HEK293 (cell line): Measurements from ENCODE around the gene PERM1.

Experiments used
- INSM2 ChIP-seq: fragments of 450-650 bp; formaldehyde crosslinking; IDR thresholded peaks from 2 replicates; pipeline ENCODE4 v1.5.1; 2016; ENCODE audit warnings: missing biosample characterization, missing genetic modification characterization
- KLF8 ChIP-seq: fragments of 450-650 bp; formaldehyde crosslinking; IDR thresholded peaks from 2 replicates; pipeline ENCODE4 v1.5.1; 2016; ENCODE audit warnings: missing biosample characterization, missing genetic modification characterization
- REPIN1 ChIP-seq: fragments of 450-650 bp; formaldehyde crosslinking; IDR thresholded peaks from 2 replicates; pipeline ENCODE4 v1.5.1; 2017; ENCODE audit warnings: missing biosample characterization, missing genetic modification characterization, low read depth
- SP3 ChIP-seq: fragments of 450-650 bp; formaldehyde crosslinking; IDR thresholded peaks from 2 replicates; pipeline ENCODE4 v1.5.1; 2016; ENCODE audit warnings: missing biosample characterization, missing genetic modification characterization
- SP7 ChIP-seq: fragments of 450-650 bp; formaldehyde crosslinking; IDR thresholded peaks from 2 replicates; pipeline ENCODE4 v1.5.1; 2016; ENCODE audit warnings: missing biosample characterization, missing genetic modification characterization
- YY2 ChIP-seq: fragments of 450-650 bp; formaldehyde crosslinking; IDR thresholded peaks from 2 replicates; pipeline ENCODE4 v1.5.1; 2016; ENCODE audit warnings: missing biosample characterization, missing genetic modification characterization
- ZBTB48 ChIP-seq: fragments of 450-650 bp; formaldehyde crosslinking; IDR thresholded peaks from 2 replicates; pipeline ENCODE4 v1.5.1; 2016; ENCODE audit warnings: missing biosample characterization, missing genetic modification characterization
- ZEB2 ChIP-seq: fragments of 450-650 bp; formaldehyde crosslinking; IDR thresholded peaks from 2 replicates; pipeline ENCODE4 v1.5.1; 2016; ENCODE audit warnings: missing biosample characterization, missing genetic modification characterization
- ZIC2 ChIP-seq: fragments of 450-650 bp; formaldehyde crosslinking; IDR thresholded peaks from 2 replicates; pipeline ENCODE4 v1.5.1; 2016; ENCODE audit warnings: missing biosample characterization, missing genetic modification characterization
- ZNF155 ChIP-seq: fragments of 450-650 bp; formaldehyde crosslinking; IDR thresholded peaks from 2 replicates; pipeline ENCODE4 v1.5.1; 2016; ENCODE audit warnings: missing biosample characterization, missing genetic modification characterization
- ZNF211 ChIP-seq: fragments of 450-650 bp; formaldehyde crosslinking; IDR thresholded peaks from 2 replicates; pipeline ENCODE4 v1.5.1; 2016; ENCODE audit warnings: low read depth, missing biosample characterization, missing genetic modification characterization
- ZNF26 ChIP-seq: fragments of 450-650 bp; formaldehyde crosslinking; IDR thresholded peaks from 2 replicates; pipeline ENCODE4 v1.5.1; 2016; ENCODE audit warnings: missing biosample characterization, missing genetic modification characterization
- ZNF335 ChIP-seq: fragments of 450-650 bp; formaldehyde crosslinking; conservative IDR thresholded peaks from 2 replicates; pipeline ENCODE4 v1.5.1; 2016; ENCODE audit warnings: missing biosample characterization, missing genetic modification characterization
- ZNF350 ChIP-seq: fragments of 450-650 bp; formaldehyde crosslinking; IDR thresholded peaks from 2 replicates; pipeline ENCODE4 v1.5.0; 2017; ENCODE audit warnings: missing biosample characterization, mild to moderate bottlenecking, missing genetic modification characterization
- ZNF366 ChIP-seq: fragments of 450-650 bp; formaldehyde crosslinking; conservative IDR thresholded peaks from 2 replicates; pipeline ENCODE4 v1.5.1; 2016; ENCODE audit warnings: missing biosample characterization, missing genetic modification characterization
- ZNF416 ChIP-seq: fragments of 450-650 bp; formaldehyde crosslinking; IDR thresholded peaks from 2 replicates; pipeline ENCODE4 v1.5.1; 2016; ENCODE audit warnings: missing biosample characterization, missing genetic modification characterization
- ZNF501 ChIP-seq: fragments of 450-650 bp; formaldehyde crosslinking; IDR thresholded peaks from 2 replicates; pipeline ENCODE4 v1.5.1; 2016; ENCODE audit warnings: missing biosample characterization, missing genetic modification characterization
- ZNF530 ChIP-seq: fragments of 450-650 bp; formaldehyde crosslinking; IDR thresholded peaks from 2 replicates; pipeline ENCODE4 v1.5.1; 2016; ENCODE audit warnings: low read depth, missing biosample characterization, missing genetic modification characterization
- ZNF561 ChIP-seq: fragments of 450-650 bp; IDR thresholded peaks from 2 replicates; pipeline ENCODE4 v1.5.1; 2018; ENCODE audit warnings: missing biosample characterization, missing genetic modification characterization, borderline replicate concordance
- ZNF585B ChIP-seq: fragments of 450-650 bp; formaldehyde crosslinking; IDR thresholded peaks from 2 replicates; pipeline ENCODE4 v1.5.1; 2016; ENCODE audit warnings: missing biosample characterization, missing genetic modification characterization
- ZNF621 ChIP-seq: fragments of 450-650 bp; formaldehyde crosslinking; IDR thresholded peaks from 2 replicates; pipeline ENCODE4 v1.5.1; 2017; ENCODE audit warnings: missing biosample characterization, missing genetic modification characterization
- ZNF654 ChIP-seq: fragments of 450-650 bp; formaldehyde crosslinking; IDR thresholded peaks from 2 replicates; pipeline ENCODE4 v1.5.1; 2016; ENCODE audit warnings: low read depth, missing biosample characterization, missing genetic modification characterization
- TF ChIP-seq, protein P1 (sequence below): fragments of 450-650 bp; formaldehyde crosslinking; IDR thresholded peaks from 2 replicates; pipeline ENCODE4 v1.5.1; 2016; ENCODE audit warnings: missing biosample characterization, missing genetic modification characterization
- TF ChIP-seq, protein P2 (sequence below): fragments of 450-650 bp; formaldehyde crosslinking; IDR thresholded peaks from 2 replicates; pipeline ENCODE4 v1.5.1; 2016; ENCODE audit warnings: missing biosample characterization, missing genetic modification characterization
- TF ChIP-seq, protein P3 (sequence below): fragments of 450-650 bp; formaldehyde crosslinking; IDR thresholded peaks from 2 replicates; pipeline ENCODE4 v1.5.1; 2016; ENCODE audit warnings: missing biosample characterization, missing genetic modification characterization, low read depth
- TF ChIP-seq, protein P4 (sequence below): fragments of 450-650 bp; formaldehyde crosslinking; conservative IDR thresholded peaks from 2 replicates; pipeline ENCODE4 v1.5.1; 2016; ENCODE audit warnings: low read depth, missing biosample characterization, missing genetic modification characterization
- TF ChIP-seq, protein P5 (sequence below): fragments of 450-650 bp; formaldehyde crosslinking; IDR thresholded peaks from 2 replicates; pipeline ENCODE4 v1.5.1; 2016; ENCODE audit warnings: missing biosample characterization, missing genetic modification characterization

PERM1 gene

DNA sequence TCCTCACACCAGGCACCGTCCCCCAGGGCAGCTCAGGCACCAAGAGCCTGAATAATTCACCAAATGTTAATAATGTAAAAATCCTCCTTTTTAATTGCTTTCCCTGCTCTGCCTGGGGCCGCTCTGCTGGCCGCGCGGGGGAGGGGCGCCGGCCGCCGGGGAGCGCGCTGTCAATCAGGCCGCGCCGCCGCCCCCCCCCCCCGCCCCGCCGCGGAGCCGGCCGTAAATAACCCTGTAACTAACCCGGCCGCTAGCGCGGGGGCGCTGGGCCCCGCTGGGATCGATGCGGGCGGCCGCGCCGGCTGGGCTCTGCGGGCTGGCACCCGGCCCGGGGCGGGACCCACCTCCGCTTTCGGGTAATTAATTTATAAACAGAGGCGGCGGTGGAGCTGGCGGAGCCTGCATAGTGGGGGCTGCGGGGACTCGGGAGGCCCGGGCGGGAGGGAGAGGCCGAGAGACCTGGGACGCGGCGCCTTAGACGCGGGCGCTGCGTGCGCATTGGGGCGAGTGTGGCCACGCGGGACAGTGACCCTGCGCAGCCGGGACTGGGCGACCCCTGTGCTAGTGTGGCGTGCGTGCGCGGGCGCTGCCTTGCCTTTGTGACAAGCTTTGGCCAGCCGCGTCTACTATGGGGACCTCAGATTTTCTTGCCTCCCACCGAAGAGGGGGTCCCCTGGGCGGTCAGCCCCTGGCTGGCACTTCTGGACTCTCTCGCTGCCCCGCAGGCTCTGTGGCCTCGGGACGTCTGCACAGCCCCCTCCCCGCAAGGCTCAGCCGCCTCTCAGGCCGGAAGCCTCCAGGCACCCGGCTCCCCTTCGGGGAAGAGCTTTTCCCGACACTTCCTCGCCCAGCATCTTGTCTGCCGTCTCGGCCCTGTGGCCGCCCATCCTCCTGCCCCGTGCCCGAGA lies 41.5 kb downstream of the PERM1 start (continued):
- TF ChIP-seq KLF8 (tag by site-specific recombination) (no peak; the same call in 1 of the 2 replicates), ZNF585B (tag by site-specific recombination) (no peak), SP3 (tag by site-specific recombination) (no peak), ZBTB48 (tag by site-specific recombination) (peak; percentile 38), ZNF501 (tag by site-specific recombination) (no peak), ZIC2 (peak; percentile 37), ZNF366 (tag by site-specific recombination) (no peak), ZNF335 (tag by site-specific recombination) (no peak), ZNF211 (tag by site-specific recombination) (no peak), YY2 (tag by site-specific recombination) (no peak), ZNF350 (tag by site-specific recombination) (no peak), ZNF561 (tag by site-specific recombination) (peak; percentile 96), ZNF621 (tag by site-specific recombination) (no peak), ZNF26 (tag by site-specific recombination) (no peak), INSM2 (tag by site-specific recombination) (no peak), ZNF530 (no peak), ZNF654 (no peak), ZNF155 (tag by site-specific recombination) (no peak), REPIN1 (no peak), ZNF416 (no peak), ZEB2 (peak; percentile 88), SP7 (tag by site-specific recombination) (peak; percentile 51)
- TF ChIP-seq, protein P1, sequence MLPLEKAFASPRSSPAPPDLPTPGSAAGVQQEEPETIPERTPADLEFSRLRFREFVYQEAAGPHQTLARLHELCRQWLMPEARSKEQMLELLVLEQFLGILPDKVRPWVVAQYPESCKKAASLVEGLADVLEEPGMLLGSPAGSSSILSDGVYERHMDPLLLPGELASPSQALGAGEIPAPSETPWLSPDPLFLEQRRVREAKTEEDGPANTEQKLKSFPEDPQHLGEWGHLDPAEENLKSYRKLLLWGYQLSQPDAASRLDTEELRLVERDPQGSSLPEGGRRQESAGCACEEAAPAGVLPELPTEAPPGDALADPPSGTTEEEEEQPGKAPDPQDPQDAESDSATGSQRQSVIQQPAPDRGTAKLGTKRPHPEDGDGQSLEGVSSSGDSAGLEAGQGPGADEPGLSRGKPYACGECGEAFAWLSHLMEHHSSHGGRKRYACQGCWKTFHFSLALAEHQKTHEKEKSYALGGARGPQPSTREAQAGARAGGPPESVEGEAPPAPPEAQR (tag by site-specific recombination): no peak
- TF ChIP-seq, protein P2, sequence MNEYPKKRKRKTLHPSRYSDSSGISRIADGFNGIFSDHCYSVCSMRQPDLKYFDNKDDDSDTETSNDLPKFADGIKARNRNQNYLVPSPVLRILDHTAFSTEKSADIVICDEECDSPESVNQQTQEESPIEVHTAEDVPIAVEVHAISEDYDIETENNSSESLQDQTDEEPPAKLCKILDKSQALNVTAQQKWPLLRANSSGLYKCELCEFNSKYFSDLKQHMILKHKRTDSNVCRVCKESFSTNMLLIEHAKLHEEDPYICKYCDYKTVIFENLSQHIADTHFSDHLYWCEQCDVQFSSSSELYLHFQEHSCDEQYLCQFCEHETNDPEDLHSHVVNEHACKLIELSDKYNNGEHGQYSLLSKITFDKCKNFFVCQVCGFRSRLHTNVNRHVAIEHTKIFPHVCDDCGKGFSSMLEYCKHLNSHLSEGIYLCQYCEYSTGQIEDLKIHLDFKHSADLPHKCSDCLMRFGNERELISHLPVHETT (tag by site-specific recombination): no peak
- TF ChIP-seq, protein P3, sequence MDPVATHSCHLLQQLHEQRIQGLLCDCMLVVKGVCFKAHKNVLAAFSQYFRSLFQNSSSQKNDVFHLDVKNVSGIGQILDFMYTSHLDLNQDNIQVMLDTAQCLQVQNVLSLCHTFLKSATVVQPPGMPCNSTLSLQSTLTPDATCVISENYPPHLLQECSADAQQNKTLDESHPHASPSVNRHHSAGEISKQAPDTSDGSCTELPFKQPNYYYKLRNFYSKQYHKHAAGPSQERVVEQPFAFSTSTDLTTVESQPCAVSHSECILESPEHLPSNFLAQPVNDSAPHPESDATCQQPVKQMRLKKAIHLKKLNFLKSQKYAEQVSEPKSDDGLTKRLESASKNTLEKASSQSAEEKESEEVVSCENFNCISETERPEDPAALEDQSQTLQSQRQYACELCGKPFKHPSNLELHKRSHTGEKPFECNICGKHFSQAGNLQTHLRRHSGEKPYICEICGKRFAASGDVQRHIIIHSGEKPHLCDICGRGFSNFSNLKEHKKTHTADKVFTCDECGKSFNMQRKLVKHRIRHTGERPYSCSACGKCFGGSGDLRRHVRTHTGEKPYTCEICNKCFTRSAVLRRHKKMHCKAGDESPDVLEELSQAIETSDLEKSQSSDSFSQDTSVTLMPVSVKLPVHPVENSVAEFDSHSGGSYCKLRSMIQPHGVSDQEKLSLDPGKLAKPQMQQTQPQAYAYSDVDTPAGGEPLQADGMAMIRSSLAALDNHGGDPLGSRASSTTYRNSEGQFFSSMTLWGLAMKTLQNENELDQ (tag by site-specific recombination): no peak
- TF ChIP-seq, protein P4, sequence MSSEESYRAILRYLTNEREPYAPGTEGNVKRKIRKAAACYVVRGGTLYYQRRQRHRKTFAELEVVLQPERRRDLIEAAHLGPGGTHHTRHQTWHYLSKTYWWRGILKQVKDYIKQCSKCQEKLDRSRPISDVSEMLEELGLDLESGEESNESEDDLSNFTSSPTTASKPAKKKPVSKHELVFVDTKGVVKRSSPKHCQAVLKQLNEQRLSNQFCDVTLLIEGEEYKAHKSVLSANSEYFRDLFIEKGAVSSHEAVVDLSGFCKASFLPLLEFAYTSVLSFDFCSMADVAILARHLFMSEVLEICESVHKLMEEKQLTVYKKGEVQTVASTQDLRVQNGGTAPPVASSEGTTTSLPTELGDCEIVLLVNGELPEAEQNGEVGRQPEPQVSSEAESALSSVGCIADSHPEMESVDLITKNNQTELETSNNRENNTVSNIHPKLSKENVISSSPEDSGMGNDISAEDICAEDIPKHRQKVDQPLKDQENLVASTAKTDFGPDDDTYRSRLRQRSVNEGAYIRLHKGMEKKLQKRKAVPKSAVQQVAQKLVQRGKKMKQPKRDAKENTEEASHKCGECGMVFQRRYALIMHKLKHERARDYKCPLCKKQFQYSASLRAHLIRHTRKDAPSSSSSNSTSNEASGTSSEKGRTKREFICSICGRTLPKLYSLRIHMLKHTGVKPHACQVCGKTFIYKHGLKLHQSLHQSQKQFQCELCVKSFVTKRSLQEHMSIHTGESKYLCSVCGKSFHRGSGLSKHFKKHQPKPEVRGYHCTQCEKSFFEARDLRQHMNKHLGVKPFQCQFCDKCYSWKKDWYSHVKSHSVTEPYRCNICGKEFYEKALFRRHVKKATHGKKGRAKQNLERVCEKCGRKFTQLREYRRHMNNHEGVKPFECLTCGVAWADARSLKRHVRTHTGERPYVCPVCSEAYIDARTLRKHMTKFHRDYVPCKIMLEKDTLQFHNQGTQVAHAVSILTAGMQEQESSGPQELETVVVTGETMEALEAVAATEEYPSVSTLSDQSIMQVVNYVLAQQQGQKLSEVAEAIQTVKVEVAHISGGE (tag by site-specific recombination): peak; percentile 80
- TF ChIP-seq, protein P5, sequence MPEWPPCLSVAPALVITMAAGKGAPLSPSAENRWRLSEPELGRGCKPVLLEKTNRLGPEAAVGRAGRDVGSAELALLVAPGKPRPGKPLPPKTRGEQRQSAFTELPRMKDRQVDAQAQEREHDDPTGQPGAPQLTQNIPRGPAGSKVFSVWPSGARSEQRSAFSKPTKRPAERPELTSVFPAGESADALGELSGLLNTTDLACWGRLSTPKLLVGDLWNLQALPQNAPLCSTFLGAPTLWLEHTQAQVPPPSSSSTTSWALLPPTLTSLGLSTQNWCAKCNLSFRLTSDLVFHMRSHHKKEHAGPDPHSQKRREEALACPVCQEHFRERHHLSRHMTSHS (tag by site-specific recombination): no peak
